GM23338 (cell line): Measurements from ENCODE around the gene UBAP2.

ENCODE experiments used
- CREB1 ChIP-seq: fragments of 250-450 bp; sonication (Bioruptor Pico); IDR thresholded peaks from 2 replicates; pipeline ENCODE4 v1.5.0; 2020; ENCODE audit warnings: low read depth, mild to moderate bottlenecking, moderate library complexity
- CTCF ChIP-seq, 2 experiments: fragments of 200-600 bp in 1 of 2; sonication (generic) in 1 of 2; conservative IDR thresholded peaks; 2 replicates each; pipeline versions ENCODE4 v1.5.1 to v1.6.1; 2016 to 2017; ENCODE audit warnings: antibody characterized with exemption in 2 of 2, low read depth in 2 of 2, mild to moderate bottlenecking in 2 of 2, moderate library complexity in 1 of 2
- EZH2 ChIP-seq: fragments of 200-600 bp; sonication (generic); IDR thresholded peaks from one replicate; pipeline ENCODE4 v1.8.0; 2017; ENCODE audit warnings: antibody characterized with exemption, mild to moderate bottlenecking, low read depth; ENCODE audit not compliant: unreplicated experiment
- EZH2phosphoT487 ChIP-seq: fragments of 200-600 bp; sonication (generic); IDR thresholded peaks from one replicate; pipeline ENCODE4 v1.8.1; 2018; ENCODE audit warnings: antibody characterized with exemption; ENCODE audit not compliant: unreplicated experiment
- JUNB ChIP-seq: IDR thresholded peaks from one replicate; pipeline ENCODE4 v1.6.1; 2016; ENCODE audit warnings: antibody characterized with exemption; ENCODE audit not compliant: unreplicated experiment
- NANOG ChIP-seq: IDR thresholded peaks from 2 replicates; pipeline ENCODE4 v1.6.1; 2016; ENCODE audit warnings: antibody characterized with exemption, borderline replicate concordance
- POLR2AphosphoS5 ChIP-seq: IDR thresholded peaks from 2 replicates; pipeline ENCODE4 v1.6.1; 2016; ENCODE audit warnings: antibody characterized with exemption, low read depth
- STAT1 ChIP-seq: IDR thresholded peaks from one replicate; pipeline ENCODE4 v1.6.1; 2016; ENCODE audit warnings: antibody characterized with exemption; ENCODE audit not compliant: unreplicated experiment
- ZNF114 ChIP-seq: fragments of 250-450 bp; sonication (Bioruptor Pico); IDR thresholded peaks from 2 replicates; pipeline ENCODE4 v1.5.0; 2020; ENCODE audit warnings: mild to moderate bottlenecking, moderate library complexity
- ZNF331 ChIP-seq: fragments of 250-450 bp; sonication (Bioruptor Pico); IDR thresholded peaks from 2 replicates; pipeline ENCODE4 v1.5.0; 2020; ENCODE audit warnings: low read depth, mild to moderate bottlenecking, moderate library complexity
- TF ChIP-seq, protein P1 (sequence below): IDR thresholded peaks from one replicate; pipeline ENCODE4 v1.6.1; 2018; ENCODE audit warnings: antibody characterized with exemption; ENCODE audit not compliant: unreplicated experiment

- TF ChIP-seq CTCF (conservative IDR thresholded peaks at IDR 0.05; ENCODE audit: low read depth in 2 of 2) (no peak), EZH2 (no peak), JUNB (no peak), POLR2AphosphoS5 (no peak), ZNF114 (CRISPR knock-in tag) (no peak), NANOG (no peak), EZH2phosphoT487 (no peak), CREB1 (CRISPR knock-in tag) (no peak), ZNF331 (CRISPR knock-in tag) (no peak), STAT1 (no peak)
- TF ChIP-seq, protein P1, sequence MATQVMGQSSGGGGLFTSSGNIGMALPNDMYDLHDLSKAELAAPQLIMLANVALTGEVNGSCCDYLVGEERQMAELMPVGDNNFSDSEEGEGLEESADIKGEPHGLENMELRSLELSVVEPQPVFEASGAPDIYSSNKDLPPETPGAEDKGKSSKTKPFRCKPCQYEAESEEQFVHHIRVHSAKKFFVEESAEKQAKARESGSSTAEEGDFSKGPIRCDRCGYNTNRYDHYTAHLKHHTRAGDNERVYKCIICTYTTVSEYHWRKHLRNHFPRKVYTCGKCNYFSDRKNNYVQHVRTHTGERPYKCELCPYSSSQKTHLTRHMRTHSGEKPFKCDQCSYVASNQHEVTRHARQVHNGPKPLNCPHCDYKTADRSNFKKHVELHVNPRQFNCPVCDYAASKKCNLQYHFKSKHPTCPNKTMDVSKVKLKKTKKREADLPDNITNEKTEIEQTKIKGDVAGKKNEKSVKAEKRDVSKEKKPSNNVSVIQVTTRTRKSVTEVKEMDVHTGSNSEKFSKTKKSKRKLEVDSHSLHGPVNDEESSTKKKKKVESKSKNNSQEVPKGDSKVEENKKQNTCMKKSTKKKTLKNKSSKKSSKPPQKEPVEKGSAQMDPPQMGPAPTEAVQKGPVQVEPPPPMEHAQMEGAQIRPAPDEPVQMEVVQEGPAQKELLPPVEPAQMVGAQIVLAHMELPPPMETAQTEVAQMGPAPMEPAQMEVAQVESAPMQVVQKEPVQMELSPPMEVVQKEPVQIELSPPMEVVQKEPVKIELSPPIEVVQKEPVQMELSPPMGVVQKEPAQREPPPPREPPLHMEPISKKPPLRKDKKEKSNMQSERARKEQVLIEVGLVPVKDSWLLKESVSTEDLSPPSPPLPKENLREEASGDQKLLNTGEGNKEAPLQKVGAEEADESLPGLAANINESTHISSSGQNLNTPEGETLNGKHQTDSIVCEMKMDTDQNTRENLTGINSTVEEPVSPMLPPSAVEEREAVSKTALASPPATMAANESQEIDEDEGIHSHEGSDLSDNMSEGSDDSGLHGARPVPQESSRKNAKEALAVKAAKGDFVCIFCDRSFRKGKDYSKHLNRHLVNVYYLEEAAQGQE: no peak
Measured at GRCh38 chr9:33878691-33879366, 169.9 kb downstream of the UBAP2 start.
